IMR-90 (cell line): Measurements from ENCODE around the gene ASTN2. TPM values are rescaled to one million over a fixed set of nuclear protein-coding genes. Genes with fewer than 3 reads are reported as not detected.

ENCODE experiments used
- ATAC-seq: fragments of 200-7000 bp; cut with Tn5 transposase; 2 replicates; pipeline ENCODE4 v1.9.1; 2020; ENCODE audit warnings: low read depth, mild to moderate bottlenecking, moderate library complexity
- BruUV-seq: library from RNA; stranded (reverse); fragments of 400-500 nt; replicated peaks from 2 replicates; lab custom pipeline; 2021; lab: Mats Ljungman, UMichigan
- CTCF ChIA-PET: fragments of 300-600 bp; formaldehyde crosslinking; extraction: SDS; loops from one replicate; lab custom pipeline; 2021; ENCODE audit warnings: antibody characterized with exemption; lab: Yijun Ruan, JAX
- POLR2A ChIA-PET: fragments of 300-600 bp; sonication (Branson Sonifier 250); formaldehyde crosslinking; loops from one replicate; lab custom pipeline; 2022; ENCODE audit warnings: antibody characterized with exemption; ENCODE audit not compliant: unreplicated experiment; lab: Charles Lee
- DNase-seq: peaks from one replicate; pipeline ENCODE4 v3.0.0; 2013
- H2AFZ ChIP-seq: replicated peaks from 2 replicates; pipeline ENCODE3; 2013; ENCODE audit warnings: low read length, mild to moderate bottlenecking; ENCODE audit not compliant: poor library complexity
- H2AK5ac ChIP-seq: 2 replicates; pipeline ENCODE4 v1.6.1; 2013; ENCODE audit warnings: low read depth, low read length, inconsistent platforms
- H2AK9ac ChIP-seq: replicated peaks from 2 replicates; pipeline ENCODE3; 2013; ENCODE audit warnings: mild to moderate bottlenecking, low read depth, low read length, moderate library complexity; ENCODE audit not compliant: poor library complexity
- H2BK120ac ChIP-seq: 2 replicates; pipeline ENCODE4 v1.6.1; 2013; ENCODE audit warnings: low read depth, low read length, inconsistent platforms
- H2BK15ac ChIP-seq: 3 replicates; pipeline ENCODE4 v1.6.1; 2013; ENCODE audit warnings: low read depth, low read length, inconsistent platforms
- H2BK20ac ChIP-seq: 2 replicates; pipeline ENCODE4 v1.6.1; 2013; ENCODE audit warnings: low read depth, mild to moderate bottlenecking, inconsistent platforms, low read length, moderate library complexity
- H2BK5ac ChIP-seq: 2 replicates; pipeline ENCODE4 v1.6.1; 2013; ENCODE audit warnings: mild to moderate bottlenecking, low read depth, low read length, inconsistent platforms; ENCODE audit not compliant: poor library complexity, severe bottlenecking
- H3K14ac ChIP-seq: replicated peaks from 2 replicates; pipeline ENCODE4 v1.6.1; 2013; ENCODE audit warnings: low read depth, low read length, inconsistent platforms
- H3K18ac ChIP-seq: 2 replicates; pipeline ENCODE4 v1.6.1; 2013; ENCODE audit warnings: low read depth, low read length, control low read depth
- H3K23ac ChIP-seq: 2 replicates; pipeline ENCODE4 v1.6.1; 2013; ENCODE audit warnings: low read depth, low read length, inconsistent platforms
- H3K27ac ChIP-seq: 2 replicates; pipeline ENCODE4 v1.5.1; 2013; ENCODE audit warnings: mild to moderate bottlenecking, control low read depth, low read length; ENCODE audit not compliant: insufficient read depth
- H3K27me3 ChIP-seq: 2 replicates; pipeline ENCODE4 v1.6.1; 2013; ENCODE audit warnings: low read length; ENCODE audit not compliant: control insufficient read depth, insufficient read depth
- H3K36me3 ChIP-seq: 2 replicates; pipeline ENCODE4 v1.6.1; 2013; ENCODE audit warnings: low read length, mixed read lengths; ENCODE audit not compliant: control insufficient read depth, insufficient read depth
- H3K4ac ChIP-seq: 2 replicates; pipeline ENCODE4 v1.6.1; 2013; ENCODE audit warnings: low read depth, low read length, inconsistent platforms
- H3K4me1 ChIP-seq: 2 replicates; pipeline ENCODE4 v1.6.1; 2013; ENCODE audit warnings: low read length, mixed read lengths; ENCODE audit not compliant: control insufficient read depth, insufficient read depth
- H3K4me2 ChIP-seq: 2 replicates; pipeline ENCODE4 v1.6.1; 2013; ENCODE audit warnings: low read depth, mild to moderate bottlenecking, control low read depth, low read length, moderate library complexity
- H3K4me3 ChIP-seq: 2 replicates; pipeline ENCODE4 v1.5.1; 2013; ENCODE audit warnings: low read depth, mild to moderate bottlenecking, control low read depth, low read length, moderate library complexity; ENCODE audit not compliant: insufficient read depth
- H3K56ac ChIP-seq: 2 replicates; pipeline ENCODE4 v1.6.1; 2013; ENCODE audit warnings: low read length, inconsistent platforms; ENCODE audit not compliant: insufficient read depth; ENCODE audit errors: extremely low read depth
- H3K79me1 ChIP-seq, 2 experiments: 2 replicates each; pipeline ENCODE4 v1.6.1; 2013; ENCODE audit warnings: low read length in 2 of 2, inconsistent platforms in 1 of 2, low read depth in 1 of 2
- H3K9ac ChIP-seq: 2 replicates; pipeline ENCODE4 v1.6.1; 2013; ENCODE audit warnings: low read depth, low read length, control low read depth
- H3K9me1 ChIP-seq: 2 replicates; pipeline ENCODE4 v1.6.1; 2013; ENCODE audit warnings: low read length, inconsistent platforms; ENCODE audit not compliant: insufficient read depth
- H3K9me3 ChIP-seq: 2 replicates; pipeline ENCODE4 v1.6.1; 2013; ENCODE audit warnings: low read length; ENCODE audit not compliant: control insufficient read depth, insufficient read depth
- H4K20me1 ChIP-seq: 2 replicates; pipeline ENCODE4 v1.6.1; 2013; ENCODE audit warnings: low read length, inconsistent platforms; ENCODE audit not compliant: insufficient read depth
- H4K5ac ChIP-seq: 2 replicates; pipeline ENCODE4 v1.6.1; 2013; ENCODE audit warnings: mild to moderate bottlenecking, low read depth, low read length, control low read depth
- H4K8ac ChIP-seq, 2 experiments: 2 replicates each; pipeline ENCODE4 v1.6.1; 2013; ENCODE audit warnings: low read depth in 2 of 2, low read length in 2 of 2, control low read depth in 1 of 2, inconsistent platforms in 1 of 2
- H4K91ac ChIP-seq: 2 replicates; pipeline ENCODE4 v1.6.1; 2013; ENCODE audit warnings: low read depth, low read length, inconsistent platforms; ENCODE audit not compliant: insufficient read depth
- MAFK ChIP-seq: IDR thresholded peaks from 2 replicates; pipeline ENCODE4 v1.6.1; 2012; ENCODE audit warnings: low read depth, low read length, improper control_type of control experiment
- RFX5 ChIP-seq: IDR thresholded peaks from 2 replicates; pipeline ENCODE4 v1.8.0; 2012; ENCODE audit warnings: low read depth, mild to moderate bottlenecking, low read length, moderate library complexity
- dilution Hi-C: fragments of 300-500 bp; cut with HindIII; formaldehyde crosslinking; loops from one replicate; pipeline ENCODE4 v1.14.3; 2018; ENCODE audit warnings: low sequenced_read_pairs; ENCODE audit not compliant: unreplicated experiment
- in situ Hi-C: fragments of 300-500 bp; cut with MboI; formaldehyde crosslinking; loops from 3 replicates; pipeline ENCODE4 v1.14.3; 2019; ENCODE audit warnings: low sequenced_read_pairs, inconsistent platforms, mixed read lengths
- intact Hi-C: fragments of 100-400 bp; cut with micrococcal nuclease; formaldehyde crosslinking; loops from 2 replicates; pipeline ENCODE4 v1.10.0; 2022
- polyA plus RNA-seq, 3 experiments: library from polyadenylated mRNA; depleted of rRNA; stranded (reverse); fragments of >200 nt; gene quantifications; 2 replicates each; pipeline ENCODE4 v1.2.3, GENCODE V29; 2012; ENCODE audit warnings: low replicate concordance in 1 of 3
- total RNA-seq: library from RNA; depleted of rRNA; stranded (reverse); fragments of >200 nt; gene quantifications from 2 replicates; pipeline ENCODE4 v1.2.3, GENCODE V29; 2012

The ASTN2 gene
- total and polyA plus RNA-seq, 2 of the 4 experiments (the other 2 are of a cell fraction), result 3.8 to 6.8 TPM

- no peaks in the 10 kb centered on the region for H3K36me3 ChIP-seq
- H3K4ac ChIP-seq, result no peak overlapping the region
- DNase-seq (no peak), ATAC-seq (no peak)
- no peak overlapping the region for H2AK9ac ChIP-seq
- peaks cover 11% of the 10 kb centered on the region; the same call in 1 of the 2 replicates for H3K9me3 ChIP-seq
- H3K4me3 ChIP-seq, result no peak overlapping the region
- no peak overlapping the region for H2BK120ac ChIP-seq
- H4K8ac ChIP-seq, result no peak overlapping the region
- no peak overlapping the region for H2BK20ac ChIP-seq
- H2AFZ ChIP-seq, result no peak overlapping the region
- H2AK5ac ChIP-seq, result no peak overlapping the region
- H4K5ac ChIP-seq, result no peak overlapping the region
- no peak overlapping the region for H3K56ac ChIP-seq
- dilution Hi-C loops (no loop called here), intact Hi-C loops (no loop called here), in situ Hi-C loops (no loop called here)
- H3K18ac ChIP-seq, result no peak overlapping the region
- no peak overlapping the region for H2BK15ac ChIP-seq
- ChIA-PET POLR2A (no interaction called here), CTCF (no interaction called here)
- no peaks in the 10 kb centered on the region for H3K4me1 ChIP-seq
- H3K27ac ChIP-seq, result no peak overlapping the region
- no peak overlapping the region for H3K4me2 ChIP-seq
- peak; percentile 96 for TF ChIP-seq MAFK
- no peak for TF ChIP-seq RFX5
- no peak overlapping the region for H3K23ac ChIP-seq
- H4K20me1 ChIP-seq, result no peaks in the 10 kb centered on the region
- H3K14ac ChIP-seq, result no peak overlapping the region
- no peak overlapping the region for H2BK5ac ChIP-seq
- BruUV-seq, result no TSS peak
- H3K27me3 ChIP-seq, result no peaks in the 10 kb centered on the region
- H3K9me1 ChIP-seq, result no peaks in the 10 kb centered on the region
- no peak overlapping the region for H4K91ac ChIP-seq
- no peak overlapping the region for H3K9ac ChIP-seq
- no peaks in the 10 kb centered on the region for H3K79me1 ChIP-seq
Measured at GRCh38 chr9:117459913-117460312, 45.1 kb upstream of the ASTN2 start.
